Stimulated activated CD8-positive, alpha-beta memory T cell treated with anti-CD3 and anti-CD28 coated beads, Interleukin-4, amount 100 ng/mL, for 48 hours (primary cell): Measurements from ENCODE around the gene UAP1.

Experiments
- DNase-seq: peaks from one replicate; pipeline ENCODE4 v3.0.0-alpha.2; 2020

The UAP1 gene

DNA sequence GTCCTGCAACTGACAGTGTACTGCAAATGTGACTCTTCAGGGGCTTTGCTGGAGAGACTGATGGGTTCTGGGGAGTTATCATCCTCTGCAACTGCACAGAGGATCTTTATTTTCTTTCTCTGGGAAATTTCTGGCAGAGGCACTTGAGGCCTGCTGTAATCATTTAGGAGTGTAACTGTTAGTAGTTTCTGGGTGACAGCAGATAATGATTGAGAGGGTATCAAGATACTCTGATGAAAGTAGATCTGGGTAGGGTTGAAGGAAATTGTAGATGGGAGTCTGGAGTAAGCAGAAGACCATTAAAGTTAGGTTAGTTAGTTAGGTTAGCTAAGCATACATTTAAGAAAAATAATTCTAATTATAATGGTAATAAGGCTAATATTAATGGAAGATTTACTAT, 59.7 kb downstream of the UAP1 start:
- DNase-seq, result no peak

DNA sequence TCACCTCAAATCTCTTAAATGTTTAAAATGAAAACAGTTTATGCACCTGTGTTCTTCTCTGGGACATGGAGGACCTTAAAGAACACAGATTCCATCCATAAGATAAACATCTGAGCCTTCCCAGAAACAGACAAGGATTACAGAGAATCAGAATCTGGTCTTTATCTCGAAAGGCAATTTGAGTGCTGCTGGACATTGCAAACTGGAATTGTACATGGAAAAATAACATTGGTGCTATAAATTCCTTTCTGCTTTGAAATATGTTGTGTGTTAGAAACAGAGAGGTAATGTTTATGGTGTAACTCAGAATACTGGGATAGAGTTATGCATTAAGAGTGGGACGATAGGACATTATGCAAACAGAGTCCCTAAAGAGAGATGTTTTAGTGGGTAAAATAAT, 64.2 kb downstream of the UAP1 start:
- no peak for DNase-seq

DNA sequence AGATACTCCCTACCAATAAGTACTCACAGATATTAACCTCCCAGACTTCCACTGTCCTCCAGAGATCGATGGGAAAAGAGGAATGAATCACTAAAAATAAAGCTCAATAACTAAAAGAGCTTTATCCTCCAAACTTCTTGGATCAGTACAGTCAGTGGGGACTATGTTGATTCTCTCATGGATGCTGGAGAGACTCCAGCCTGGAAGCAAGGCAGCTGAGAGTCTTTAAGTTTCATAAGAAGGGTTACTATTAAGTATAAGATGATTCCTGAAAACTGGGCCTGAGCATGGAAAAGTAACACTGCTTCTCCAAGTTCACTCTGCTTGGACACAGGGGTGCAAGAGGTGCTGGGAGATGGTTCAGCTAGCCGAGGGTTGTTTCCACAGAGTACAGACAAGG, 64.6 kb downstream of the UAP1 start:
- no peak for DNase-seq

DNA sequence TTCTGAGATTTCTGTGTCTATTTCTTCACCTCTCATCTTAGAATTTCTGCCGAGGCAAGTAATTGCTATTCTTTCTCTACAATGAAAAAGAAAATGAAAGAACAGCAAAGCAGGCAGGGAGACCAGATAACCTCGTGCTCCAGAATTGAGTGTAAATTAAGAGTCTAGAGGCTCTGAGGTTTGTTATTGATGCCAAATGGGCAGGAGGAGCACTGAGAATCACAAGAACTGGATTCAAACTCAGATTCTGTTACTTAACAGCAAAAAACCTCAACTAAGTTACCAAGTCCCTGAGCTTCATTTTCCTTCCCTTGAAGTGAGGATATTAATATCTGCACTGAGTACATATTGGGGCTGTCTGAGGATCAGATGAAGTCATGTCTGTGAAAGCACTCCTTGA, 65.2 kb downstream of the UAP1 start:
- no peak for DNase-seq

- no peak for DNase-seq
Observed at GRCh38 chr1:162627662-162628296, 66.3 kb downstream of the UAP1 start.

DNA sequence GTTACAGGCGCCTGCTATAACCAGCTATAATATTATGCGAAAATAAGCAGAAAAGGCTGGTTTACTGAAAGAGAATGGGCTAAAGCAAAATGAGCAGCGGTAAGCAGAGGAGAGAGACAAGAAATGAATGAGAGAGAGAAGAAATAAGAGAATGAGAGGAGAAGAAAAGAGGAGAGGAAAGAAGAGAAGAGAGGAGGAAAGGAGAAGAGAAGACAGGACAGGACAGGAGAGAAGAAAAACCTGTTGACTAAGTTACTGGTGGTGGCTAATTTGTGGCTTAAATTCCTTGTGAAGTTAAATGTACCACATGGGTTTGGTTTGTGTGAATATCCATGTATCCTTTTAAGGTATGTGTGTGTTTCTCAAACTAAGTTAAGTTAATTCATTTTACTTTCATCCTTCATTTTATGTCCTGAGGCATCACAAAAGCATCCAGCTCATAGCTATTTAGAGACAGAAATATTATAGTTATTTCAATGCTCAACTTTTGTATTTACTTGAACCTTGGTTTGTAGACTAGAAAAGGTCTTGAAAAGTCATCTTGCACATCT, 67.6 kb downstream of the UAP1 start:
- no peak for DNase-seq

DNA sequence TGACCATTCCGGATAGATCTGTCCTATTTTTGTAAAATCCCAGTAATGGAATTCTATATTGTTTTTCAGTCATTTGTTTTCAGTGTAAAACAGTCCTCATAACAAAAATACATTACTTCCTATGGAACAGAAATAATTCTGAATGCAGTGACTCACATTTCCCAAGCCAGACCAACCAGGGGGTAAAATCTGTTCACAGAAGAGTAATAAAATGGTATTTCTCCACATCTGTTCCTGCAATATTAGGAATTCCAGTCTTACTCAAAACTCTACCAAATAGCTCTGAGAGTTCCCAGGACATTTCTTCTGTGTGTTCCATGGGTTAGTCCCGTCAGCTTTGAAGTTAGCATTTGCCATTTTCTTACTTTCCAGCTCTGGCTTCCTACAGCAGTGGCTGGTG, 68.1 kb downstream of the UAP1 start:
- DNase-seq, result no peak

GRCh38 chr1:162631546-162632191, 70.1 kb downstream of the UAP1 start:
- no peak for DNase-seq

DNA sequence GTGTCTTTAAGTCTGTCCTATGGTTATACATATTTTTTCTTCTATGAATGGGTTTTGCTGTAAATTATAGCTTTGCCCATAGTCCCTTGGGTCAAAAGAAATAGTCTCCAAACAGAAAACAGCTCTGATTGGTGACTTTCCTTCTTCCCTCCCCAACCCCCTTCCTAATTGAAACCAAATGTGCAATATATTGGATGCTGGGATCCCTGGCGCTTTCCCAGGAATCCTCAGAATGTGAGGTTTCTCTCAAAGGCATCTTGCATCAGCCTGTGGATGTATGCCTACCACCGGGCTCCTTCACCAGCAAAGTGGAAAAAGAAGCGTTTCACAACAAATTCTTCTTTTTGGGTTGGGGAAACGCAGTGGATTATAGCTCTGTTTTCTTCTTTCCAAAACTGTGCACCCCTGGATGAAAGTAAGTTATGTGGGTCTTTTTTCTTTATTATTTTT, 70.7 kb downstream of the UAP1 start, which contains the start of gene DDR2:
DDR2 (plus strand) TSS at position 248 of the 450 bp plus-strand sequence. CDS start 86,600 bp downstream, outside the sequence.
- no peak for DNase-seq

GRCh38 chr1:162632698-162633080, 71.2 kb downstream of the UAP1 start:
- DNase-seq, result no peak

DNA sequence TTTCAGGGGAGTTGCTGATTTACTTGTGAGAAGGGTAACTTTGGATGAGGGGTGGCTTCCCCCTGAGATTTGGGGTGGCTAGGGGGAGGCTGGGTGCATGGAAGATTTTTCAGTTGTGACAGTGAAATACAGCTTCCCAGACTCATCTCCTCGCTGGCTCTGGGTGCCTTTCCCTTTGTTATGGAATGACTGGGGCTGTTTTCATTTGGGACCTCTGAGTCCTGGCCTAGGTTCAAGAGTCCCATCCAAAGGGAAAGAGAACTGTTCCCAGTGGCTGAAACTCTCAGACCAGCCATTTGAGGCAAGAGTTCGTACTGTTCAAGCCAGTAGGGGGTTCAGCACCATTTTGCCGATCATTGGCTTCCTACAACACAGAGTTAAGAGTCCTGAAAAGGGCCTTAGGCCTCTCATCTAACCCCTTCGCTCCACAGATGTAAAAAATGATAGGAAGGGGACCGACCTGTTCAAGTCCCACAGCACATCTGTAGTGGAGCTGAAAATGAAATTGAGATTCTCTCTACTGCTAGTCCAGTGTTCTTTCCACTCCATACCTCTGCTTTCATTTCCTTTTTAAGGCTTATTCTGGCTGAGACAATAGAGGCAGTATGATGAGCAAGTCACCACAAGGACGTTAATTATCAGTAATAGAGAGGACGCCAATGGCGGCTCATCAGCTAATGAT, 71.7 kb downstream of the UAP1 start:
- no peak for DNase-seq

DNA sequence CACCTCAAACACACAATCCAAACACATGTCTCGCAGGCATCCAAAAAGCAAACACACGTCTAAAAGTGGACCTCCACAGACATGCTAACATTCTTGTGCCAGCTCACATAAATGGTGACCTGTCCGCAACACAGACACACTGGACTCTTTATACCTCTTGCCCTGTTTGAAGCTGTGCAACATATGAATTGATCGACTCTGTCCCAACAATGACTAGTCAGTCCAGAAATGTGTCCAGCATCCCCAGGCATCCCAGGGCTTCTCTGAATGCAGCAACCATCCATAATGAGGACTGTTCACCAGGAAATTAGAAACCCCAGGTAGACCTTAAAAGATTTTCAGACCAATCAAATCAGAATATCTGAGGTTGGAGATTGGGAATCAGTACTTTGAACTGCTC, 73.9 kb downstream of the UAP1 start:
- DNase-seq, result no peak

DNA sequence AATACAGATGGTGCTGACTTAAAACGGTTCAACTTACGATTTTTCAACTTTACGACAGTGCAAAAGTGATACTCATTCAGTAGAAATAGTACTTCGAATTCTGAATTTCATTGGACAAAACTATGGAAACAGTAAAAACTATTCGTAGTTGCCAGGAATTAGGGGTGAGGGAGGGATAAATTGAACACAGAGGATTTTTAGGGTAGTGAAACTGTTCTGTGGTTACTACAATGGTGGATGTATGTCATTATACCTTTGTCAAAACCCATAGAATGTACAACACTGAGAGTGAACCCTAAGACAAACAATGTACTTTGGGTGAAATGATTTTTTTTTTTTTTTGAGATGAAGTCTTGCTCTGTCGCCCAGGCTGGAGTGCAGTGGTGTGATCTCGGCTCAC, 78.2 kb downstream of the UAP1 start:
- no peak for DNase-seq

DNA sequence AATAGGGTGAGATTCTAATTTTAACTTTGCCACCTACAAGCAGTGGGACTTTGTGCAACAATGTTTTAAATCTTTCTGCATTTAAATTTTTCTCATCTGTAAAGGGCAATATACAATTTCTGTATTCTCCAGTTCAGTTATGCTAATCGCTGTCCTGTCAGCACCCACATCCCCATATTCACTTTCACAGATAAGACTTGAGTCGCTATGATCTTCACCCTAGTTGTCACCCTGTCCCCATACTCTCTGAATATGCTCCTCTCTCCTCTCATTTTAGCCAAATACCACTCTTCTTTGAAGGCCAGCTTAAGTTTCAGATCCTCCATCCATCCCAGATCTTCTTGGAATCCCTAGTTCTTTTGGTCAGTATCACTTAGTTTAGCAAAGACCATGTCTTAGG, 79.6 kb downstream of the UAP1 start:
- DNase-seq, result no peak

GRCh38 chr1:162644986-162645314, 83.4 kb downstream of the UAP1 start:
- no peak for DNase-seq

GRCh38 chr1:162645666-162646065, 84.1 kb downstream of the UAP1 start:
- DNase-seq, result no peak

- no peak for DNase-seq
Observed at GRCh38 chr1:162649583-162649982, 88.1 kb downstream of the UAP1 start.
